IMR-90 (cell line): ENCODE measurements around the gene WDR90. TPM values are rescaled to one million over a fixed set of nuclear protein-coding genes. Genes with fewer than 3 reads are reported as not detected.

ENCODE experiments used
- ATAC-seq: fragments of 200-7000 bp; cut with Tn5 transposase; 2 replicates; pipeline ENCODE4 v1.9.1; 2020; ENCODE audit warnings: low read depth, mild to moderate bottlenecking, moderate library complexity
- BruUV-seq: library from RNA; stranded (reverse); fragments of 400-500 nt; replicated peaks from 2 replicates; lab custom pipeline; 2021; lab: Mats Ljungman, UMichigan
- CTCF ChIA-PET: fragments of 300-600 bp; formaldehyde crosslinking; extraction: SDS; loops from one replicate; lab custom pipeline; 2021; ENCODE audit warnings: antibody characterized with exemption; lab: Yijun Ruan, JAX
- POLR2A ChIA-PET: fragments of 300-600 bp; sonication (Branson Sonifier 250); formaldehyde crosslinking; loops from one replicate; lab custom pipeline; 2022; ENCODE audit warnings: antibody characterized with exemption; ENCODE audit not compliant: unreplicated experiment; lab: Charles Lee
- DNase-seq: peaks from one replicate; pipeline ENCODE4 v3.0.0; 2013
- H2AFZ ChIP-seq: replicated peaks from 2 replicates; pipeline ENCODE3; 2013; ENCODE audit warnings: low read length, mild to moderate bottlenecking; ENCODE audit not compliant: poor library complexity
- H2AK5ac ChIP-seq: 2 replicates; pipeline ENCODE4 v1.6.1; 2013; ENCODE audit warnings: low read depth, low read length, inconsistent platforms
- H2AK9ac ChIP-seq: replicated peaks from 2 replicates; pipeline ENCODE3; 2013; ENCODE audit warnings: mild to moderate bottlenecking, low read depth, low read length, moderate library complexity; ENCODE audit not compliant: poor library complexity
- H2BK120ac ChIP-seq: 2 replicates; pipeline ENCODE4 v1.6.1; 2013; ENCODE audit warnings: low read depth, low read length, inconsistent platforms
- H2BK15ac ChIP-seq: 3 replicates; pipeline ENCODE4 v1.6.1; 2013; ENCODE audit warnings: low read depth, low read length, inconsistent platforms
- H2BK20ac ChIP-seq: 2 replicates; pipeline ENCODE4 v1.6.1; 2013; ENCODE audit warnings: low read depth, mild to moderate bottlenecking, inconsistent platforms, low read length, moderate library complexity
- H2BK5ac ChIP-seq: 2 replicates; pipeline ENCODE4 v1.6.1; 2013; ENCODE audit warnings: mild to moderate bottlenecking, low read depth, low read length, inconsistent platforms; ENCODE audit not compliant: poor library complexity, severe bottlenecking
- H3K14ac ChIP-seq: replicated peaks from 2 replicates; pipeline ENCODE4 v1.6.1; 2013; ENCODE audit warnings: low read depth, low read length, inconsistent platforms
- H3K18ac ChIP-seq: 2 replicates; pipeline ENCODE4 v1.6.1; 2013; ENCODE audit warnings: low read depth, low read length, control low read depth
- H3K23ac ChIP-seq: 2 replicates; pipeline ENCODE4 v1.6.1; 2013; ENCODE audit warnings: low read depth, low read length, inconsistent platforms
- H3K27ac ChIP-seq: 2 replicates; pipeline ENCODE4 v1.5.1; 2013; ENCODE audit warnings: mild to moderate bottlenecking, control low read depth, low read length; ENCODE audit not compliant: insufficient read depth
- H3K27me3 ChIP-seq: 2 replicates; pipeline ENCODE4 v1.6.1; 2013; ENCODE audit warnings: low read length; ENCODE audit not compliant: control insufficient read depth, insufficient read depth
- H3K36me3 ChIP-seq: 2 replicates; pipeline ENCODE4 v1.6.1; 2013; ENCODE audit warnings: low read length, mixed read lengths; ENCODE audit not compliant: control insufficient read depth, insufficient read depth
- H3K4ac ChIP-seq: 2 replicates; pipeline ENCODE4 v1.6.1; 2013; ENCODE audit warnings: low read depth, low read length, inconsistent platforms
- H3K4me1 ChIP-seq: 2 replicates; pipeline ENCODE4 v1.6.1; 2013; ENCODE audit warnings: low read length, mixed read lengths; ENCODE audit not compliant: control insufficient read depth, insufficient read depth
- H3K4me2 ChIP-seq: 2 replicates; pipeline ENCODE4 v1.6.1; 2013; ENCODE audit warnings: low read depth, mild to moderate bottlenecking, control low read depth, low read length, moderate library complexity
- H3K4me3 ChIP-seq: 2 replicates; pipeline ENCODE4 v1.5.1; 2013; ENCODE audit warnings: low read depth, mild to moderate bottlenecking, control low read depth, low read length, moderate library complexity; ENCODE audit not compliant: insufficient read depth
- H3K56ac ChIP-seq: 2 replicates; pipeline ENCODE4 v1.6.1; 2013; ENCODE audit warnings: low read length, inconsistent platforms; ENCODE audit not compliant: insufficient read depth; ENCODE audit errors: extremely low read depth
- H3K79me1 ChIP-seq, 2 experiments: 2 replicates each; pipeline ENCODE4 v1.6.1; 2013; ENCODE audit warnings: low read length in 2 of 2, inconsistent platforms in 1 of 2, low read depth in 1 of 2
- H3K9ac ChIP-seq: 2 replicates; pipeline ENCODE4 v1.6.1; 2013; ENCODE audit warnings: low read depth, low read length, control low read depth
- H3K9me1 ChIP-seq: 2 replicates; pipeline ENCODE4 v1.6.1; 2013; ENCODE audit warnings: low read length, inconsistent platforms; ENCODE audit not compliant: insufficient read depth
- H3K9me3 ChIP-seq: 2 replicates; pipeline ENCODE4 v1.6.1; 2013; ENCODE audit warnings: low read length; ENCODE audit not compliant: control insufficient read depth, insufficient read depth
- H4K20me1 ChIP-seq: 2 replicates; pipeline ENCODE4 v1.6.1; 2013; ENCODE audit warnings: low read length, inconsistent platforms; ENCODE audit not compliant: insufficient read depth
- H4K5ac ChIP-seq: 2 replicates; pipeline ENCODE4 v1.6.1; 2013; ENCODE audit warnings: mild to moderate bottlenecking, low read depth, low read length, control low read depth
- H4K8ac ChIP-seq, 2 experiments: 2 replicates each; pipeline ENCODE4 v1.6.1; 2013; ENCODE audit warnings: low read depth in 2 of 2, low read length in 2 of 2, control low read depth in 1 of 2, inconsistent platforms in 1 of 2
- H4K91ac ChIP-seq: 2 replicates; pipeline ENCODE4 v1.6.1; 2013; ENCODE audit warnings: low read depth, low read length, inconsistent platforms; ENCODE audit not compliant: insufficient read depth
- MAZ ChIP-seq: IDR thresholded peaks from 2 replicates; pipeline ENCODE4 v1.6.1; 2012; ENCODE audit warnings: low read depth, mild to moderate bottlenecking, low read length, improper control_type of control experiment, moderate library complexity, borderline replicate concordance
- WGBS, 2 experiments: methylation state at CpG; one replicate each; pipeline versions ENCODE4 v1.1.5 to v1.1.7; 2013; ENCODE audit warnings: missing lambda C conversion rate in 2 of 2; ENCODE audit not compliant: insufficient read length in 1 of 2; ENCODE audit errors: extremely low coverage in 2 of 2; 5-methylcytosine and 5-hydroxymethylcytosine counted together
- dilution Hi-C: fragments of 300-500 bp; cut with HindIII; formaldehyde crosslinking; loops from one replicate; pipeline ENCODE4 v1.14.3; 2018; ENCODE audit warnings: low sequenced_read_pairs; ENCODE audit not compliant: unreplicated experiment
- in situ Hi-C: fragments of 300-500 bp; cut with MboI; formaldehyde crosslinking; loops from 3 replicates; pipeline ENCODE4 v1.14.3; 2019; ENCODE audit warnings: low sequenced_read_pairs, inconsistent platforms, mixed read lengths
- intact Hi-C: fragments of 100-400 bp; cut with micrococcal nuclease; formaldehyde crosslinking; loops from 2 replicates; pipeline ENCODE4 v1.10.0; 2022
- polyA plus RNA-seq, 3 experiments: library from polyadenylated mRNA; depleted of rRNA; stranded (reverse); fragments of >200 nt; gene quantifications; 2 replicates each; pipeline ENCODE4 v1.2.3, GENCODE V29; 2012; ENCODE audit warnings: low replicate concordance in 1 of 3
- total RNA-seq: library from RNA; depleted of rRNA; stranded (reverse); fragments of >200 nt; gene quantifications from 2 replicates; pipeline ENCODE4 v1.2.3, GENCODE V29; 2012
- TF ChIP-seq, protein P1 (sequence below): conservative IDR thresholded peaks from 2 replicates; pipeline ENCODE4 v1.5.1; 2012; ENCODE audit warnings: mild to moderate bottlenecking, low read depth, low read length, improper control_type of control experiment

The WDR90 gene
- total and polyA plus RNA-seq, 2 of the 4 experiments (the other 2 are of a cell fraction) = 1.4 to 18.7 TPM

DNA sequence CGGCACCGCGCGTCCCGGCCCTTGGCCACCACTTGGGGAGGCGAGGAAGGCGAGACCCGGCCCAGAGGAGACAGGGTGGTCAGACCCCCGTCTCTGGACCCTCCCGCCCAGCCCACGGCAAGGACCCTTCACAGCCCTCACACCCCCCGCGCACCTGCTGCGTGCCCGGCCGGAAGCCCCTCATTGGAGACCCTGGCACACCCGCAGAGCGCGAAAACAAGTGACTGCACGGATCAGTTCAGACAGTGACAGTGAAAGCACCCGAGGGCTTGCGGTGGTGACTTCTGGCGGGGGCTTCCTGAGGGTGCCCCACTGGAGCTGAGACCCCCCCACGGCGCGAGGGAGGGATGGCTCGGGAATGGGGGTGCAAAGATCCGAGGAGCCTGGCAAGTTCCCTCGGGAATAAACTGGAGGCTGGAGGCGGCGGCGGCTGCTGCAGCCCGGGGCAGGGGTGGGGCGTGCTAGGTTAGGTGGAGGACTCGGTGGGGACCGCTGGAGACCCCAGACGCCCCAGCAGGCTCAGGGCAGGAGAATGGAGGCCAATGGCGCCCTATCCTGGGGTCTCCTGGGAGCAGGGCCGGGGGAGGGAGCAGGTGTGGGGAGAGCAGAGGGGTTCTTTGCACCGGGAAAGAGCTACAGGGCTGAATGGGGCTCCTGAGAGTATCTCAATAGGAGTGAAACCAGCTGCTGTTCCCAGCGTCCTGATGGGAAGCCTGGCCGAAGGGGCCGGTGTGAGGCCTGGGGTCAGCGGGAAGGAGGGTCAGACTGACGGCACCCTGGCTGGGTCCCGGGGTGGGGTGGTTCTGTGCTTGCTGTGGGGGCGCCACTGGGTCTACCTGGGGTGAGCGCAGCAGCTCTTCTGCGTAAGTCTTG lies 57.3 kb downstream of the WDR90 start:
- in situ Hi-C loops = loop anchor here (25.0 kb wide), 1 partner anchor 356 kb away; the partner anchor contains the start of gene SSTR5
- H3K18ac ChIP-seq = no peak overlapping the region
- no peak overlapping the region for H2AK9ac ChIP-seq
- no peak overlapping the region for H3K23ac ChIP-seq
- H2AFZ ChIP-seq = no peak overlapping the region
- no peaks in the 10 kb centered on the region for H3K9me1 ChIP-seq
- H3K4me3 ChIP-seq = no peak overlapping the region
- no peaks in the 10 kb centered on the region for H3K79me1 ChIP-seq
- peaks cover 5% of the 10 kb centered on the region; the same call in 1 of the 2 replicates for H3K4me1 ChIP-seq
- H2BK15ac ChIP-seq = no peak overlapping the region
- intact Hi-C loops = no loop called here
- peaks cover 57% of the 10 kb centered on the region for H3K27me3 ChIP-seq
- ATAC-seq (no peak), DNase-seq (no peak)
- no peaks in the 10 kb centered on the region for H3K36me3 ChIP-seq
- H4K20me1 ChIP-seq = peaks cover 18% of the 10 kb centered on the region; the same call in 1 of the 2 replicates
- H3K4me2 ChIP-seq = no peak overlapping the region
- BruUV-seq = no TSS peak
- H3K56ac ChIP-seq = no peak overlapping the region
- H3K27ac ChIP-seq = no peak overlapping the region
- no peaks in the 10 kb centered on the region for H3K9me3 ChIP-seq
- dilution Hi-C loops = no loop called here
- POLR2A ChIA-PET = no interaction called here
- no peak overlapping the region for H4K91ac ChIP-seq
- H3K14ac ChIP-seq = no peak overlapping the region
- H2AK5ac ChIP-seq = no peak overlapping the region
- WGBS, 2 experiments = 10% methylated on average over 16 of the region's 49 CpGs; no CpG with 5 or more reads in 1 of the 2 experiments
- no peak overlapping the region for H4K5ac ChIP-seq
- CTCF ChIA-PET = no interaction called here
- H4K8ac ChIP-seq = no peak overlapping the region
- H2BK20ac ChIP-seq = no peak overlapping the region
- no peak overlapping the region for H3K9ac ChIP-seq
- no peak overlapping the region for H2BK120ac ChIP-seq
- H2BK5ac ChIP-seq = no peak overlapping the region
- H3K4ac ChIP-seq = no peak overlapping the region
- TF ChIP-seq, protein P1, sequence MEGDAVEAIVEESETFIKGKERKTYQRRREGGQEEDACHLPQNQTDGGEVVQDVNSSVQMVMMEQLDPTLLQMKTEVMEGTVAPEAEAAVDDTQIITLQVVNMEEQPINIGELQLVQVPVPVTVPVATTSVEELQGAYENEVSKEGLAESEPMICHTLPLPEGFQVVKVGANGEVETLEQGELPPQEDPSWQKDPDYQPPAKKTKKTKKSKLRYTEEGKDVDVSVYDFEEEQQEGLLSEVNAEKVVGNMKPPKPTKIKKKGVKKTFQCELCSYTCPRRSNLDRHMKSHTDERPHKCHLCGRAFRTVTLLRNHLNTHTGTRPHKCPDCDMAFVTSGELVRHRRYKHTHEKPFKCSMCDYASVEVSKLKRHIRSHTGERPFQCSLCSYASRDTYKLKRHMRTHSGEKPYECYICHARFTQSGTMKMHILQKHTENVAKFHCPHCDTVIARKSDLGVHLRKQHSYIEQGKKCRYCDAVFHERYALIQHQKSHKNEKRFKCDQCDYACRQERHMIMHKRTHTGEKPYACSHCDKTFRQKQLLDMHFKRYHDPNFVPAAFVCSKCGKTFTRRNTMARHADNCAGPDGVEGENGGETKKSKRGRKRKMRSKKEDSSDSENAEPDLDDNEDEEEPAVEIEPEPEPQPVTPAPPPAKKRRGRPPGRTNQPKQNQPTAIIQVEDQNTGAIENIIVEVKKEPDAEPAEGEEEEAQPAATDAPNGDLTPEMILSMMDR = no peak
- TF ChIP-seq MAZ = no peak
